Measurements from ENCODE around the gene SLC35F3. TPM values are rescaled to one million over a fixed set of nuclear protein-coding genes. Genes with fewer than 3 reads are reported as not detected.

SLC35F3 gene
- total and polyA plus RNA-seq, 9 of the 15 experiments (the other 6 are each of a cell fraction or from before 2014, with no cell fraction given): 0.04 to 0.07 (median 0.04) TPM; not detected in 6

GRCh38 chr1:234361102-234361603, 456.7 kb downstream of the SLC35F3 start (continued):
- TF ChIP-seq MGA (IDR thresholded peaks at IDR 0.05): 0 out of 2 replicates have a peak, but pooled peaks have one; percentile 11
- peak; percentile 12 for TF ChIP-seq MEIS2 (IDR thresholded peaks at IDR 0.05; ENCODE audit: partially characterized antibody)
- TF ChIP-seq HDAC8 (tag; IDR thresholded peaks at IDR 0.05): peak; percentile 87; the same call in 1 of the 2 replicates
- 0 out of 4 replicates have a peak, but pooled peaks of 1 of the 2 experiments have one; percentile 30 for TF ChIP-seq TEAD1 (CRISPR knock-in tag; IDR thresholded peaks at IDR 0.05)
- no peak for TF ChIP-seq ZNF444 (CRISPR knock-in tag; IDR thresholded peaks at IDR 0.05)
- peak in 1 of 2 experiments; percentile 59; a peak in 1 of 4 replicates for TF ChIP-seq MAZ (CRISPR knock-in tag; conservative IDR thresholded peaks at IDR 0.05 in 1 of 2, IDR thresholded peaks at IDR 0.05 in 1 of 2)
- peak; percentile 88 for TF ChIP-seq SMAD4 (CRISPR knock-in tag; conservative IDR thresholded peaks at IDR 0.05)
- peak; percentile 50 for TF ChIP-seq ZNF395 (CRISPR knock-in tag; IDR thresholded peaks at IDR 0.05)
- TF ChIP-seq KDM5B (IDR thresholded peaks at IDR 0.05; ENCODE audit: insufficient replicate concordance, low read depth, low read length): no peak
- TF ChIP-seq RAD21 (CRISPR knock-in tag; conservative IDR thresholded peaks at IDR 0.05 in 1 of 2, IDR thresholded peaks at IDR 0.05 in 1 of 2): no peak
- peak; percentile 50 for TF ChIP-seq HINFP (tag; conservative IDR thresholded peaks at IDR 0.05; ENCODE audit: low read depth)
- no peak for TF ChIP-seq ZNF507 (tag; conservative IDR thresholded peaks at IDR 0.05)

All from K562 (cell line).